ENCODE results near the gene BRI3.

Gene BRI3

DNA sequence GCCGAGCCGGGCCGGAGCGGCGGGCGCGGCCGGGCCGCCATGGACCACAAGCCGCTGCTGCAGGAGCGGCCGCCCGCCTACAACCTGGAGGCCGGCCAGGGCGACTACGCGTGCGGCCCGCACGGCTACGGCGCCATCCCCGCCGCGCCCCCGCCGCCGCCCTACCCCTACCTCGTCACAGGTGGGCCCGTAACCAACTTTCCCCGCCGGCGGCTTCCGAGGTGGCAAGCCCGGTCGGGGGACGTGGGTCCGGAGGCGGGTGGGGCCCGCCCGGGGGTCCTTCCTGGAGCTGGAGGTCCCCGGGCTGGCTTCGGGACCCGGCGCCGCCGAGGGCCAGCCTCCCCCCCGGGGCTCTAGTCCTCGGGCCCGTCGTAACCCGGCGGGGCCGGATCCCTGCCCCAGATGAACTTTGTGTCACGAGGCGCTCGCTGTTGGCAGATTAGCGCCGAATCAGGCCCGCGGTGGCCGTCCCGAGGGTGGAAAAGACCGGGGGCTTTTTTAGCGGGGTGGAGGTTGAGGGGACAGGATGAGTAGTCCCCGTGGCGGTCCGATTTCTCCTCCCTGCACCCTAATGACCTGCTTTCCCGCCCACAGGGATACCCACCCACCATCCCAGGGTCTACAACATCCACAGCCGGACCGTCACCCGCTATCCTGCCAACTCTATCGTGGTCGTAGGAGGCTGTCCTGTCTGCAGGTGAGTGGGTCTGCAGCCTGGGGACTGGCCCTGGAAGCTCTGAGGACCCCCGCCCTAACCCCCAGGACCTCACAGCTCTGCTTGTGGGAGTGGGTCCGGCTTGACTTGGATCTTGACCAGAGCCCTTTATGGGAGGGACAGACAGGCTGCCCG lies 496 bp downstream of the BRI3 start:
- peak overlapping the region; percentile 90 for H3K4me3 ChIP-seq (ENCODE audit: low read depth, low read length)
- in situ Hi-C loops (cut with HindIII; ENCODE audit: low sequenced_read_pairs): no loop called here
- TF ChIP-seq CTCF (IDR thresholded peaks at IDR 0.05; ENCODE audit: low read depth, low read length): no peak
- no peak for DNase-seq (ENCODE audit: low read depth, low spot score)

GRCh38 chr7:98282703-98283102 lies 1.2 kb downstream of the BRI3 start:
- no peak for TF ChIP-seq CTCF (IDR thresholded peaks at IDR 0.05; ENCODE audit: low read depth, low read length)
- DNase-seq (ENCODE audit: low read depth, low spot score): peak; percentile 20
- in situ Hi-C loops (cut with HindIII; ENCODE audit: low sequenced_read_pairs): no loop called here
- peak overlapping the region; percentile 90 for H3K4me3 ChIP-seq (ENCODE audit: low read depth, low read length)

DNA sequence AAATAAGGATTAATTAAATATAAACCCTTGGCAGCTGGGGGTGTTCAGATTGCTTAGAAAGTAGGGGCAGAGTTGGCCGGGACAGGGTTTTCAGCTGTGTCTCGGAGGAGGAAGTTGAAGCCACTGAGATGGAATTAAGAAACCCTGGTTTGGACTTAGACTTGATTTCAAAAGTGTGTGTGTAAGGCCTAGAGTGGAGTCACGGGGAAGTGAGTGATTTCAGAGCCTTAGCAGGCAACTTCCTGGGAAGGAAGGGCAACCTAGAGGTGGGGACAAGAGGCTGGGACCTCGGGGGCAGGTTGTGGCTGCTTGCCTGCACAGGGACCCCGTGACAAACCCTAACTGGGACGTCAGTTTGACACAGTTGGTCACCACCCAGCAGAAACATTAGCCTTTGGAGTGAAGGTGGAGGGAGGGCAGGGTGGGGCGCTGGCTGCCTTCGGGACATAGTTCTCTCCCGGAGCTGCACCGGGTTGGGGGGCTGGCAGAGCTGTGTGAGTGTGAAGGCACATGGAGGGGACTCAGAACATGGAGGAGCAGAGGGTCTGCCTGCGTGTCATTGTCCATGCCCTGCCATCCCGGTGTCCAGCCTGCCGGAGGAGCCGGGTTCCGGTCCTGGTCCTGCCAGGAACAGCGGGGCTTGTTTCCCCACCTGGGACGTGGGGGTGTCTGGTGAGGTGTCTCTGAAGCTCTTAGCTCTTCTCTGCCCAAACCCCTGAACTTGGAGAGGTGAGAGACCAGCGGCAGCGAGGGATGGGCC lies 1.8 kb downstream of the BRI3 start:
- no peak for TF ChIP-seq CTCF (IDR thresholded peaks at IDR 0.05; ENCODE audit: low read depth, low read length)
- peak; percentile 31 for DNase-seq (ENCODE audit: low read depth, low spot score)
- H3K4me3 ChIP-seq (ENCODE audit: low read depth, low read length): peak overlapping the region; percentile 90
- in situ Hi-C loops (cut with HindIII; ENCODE audit: low sequenced_read_pairs): no loop called here

DNA sequence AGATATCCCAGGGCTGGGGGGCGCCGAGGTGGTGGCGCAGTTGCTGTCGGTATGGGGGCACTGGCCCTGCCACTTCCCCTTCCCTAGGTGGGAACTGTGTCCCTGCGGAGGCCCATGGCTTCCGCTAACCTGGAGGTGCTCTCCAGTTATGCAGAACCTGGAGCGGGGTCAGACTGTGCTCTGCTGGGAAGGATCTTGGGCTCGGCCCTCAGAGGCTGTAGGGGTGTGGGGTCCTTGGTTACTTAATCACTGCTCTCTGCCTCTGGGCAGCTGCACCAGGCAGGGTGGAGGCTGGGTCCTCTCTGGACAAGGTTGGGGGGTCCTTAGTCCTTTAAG lies 2.4 kb downstream of the BRI3 start:
- peak overlapping the region; percentile 90 for H3K4me3 ChIP-seq (ENCODE audit: low read depth, low read length)
- TF ChIP-seq CTCF (IDR thresholded peaks at IDR 0.05; ENCODE audit: low read depth, low read length): no peak
- no peak for DNase-seq (ENCODE audit: low read depth, low spot score)
- in situ Hi-C loops (cut with HindIII; ENCODE audit: low sequenced_read_pairs): no loop called here

GRCh38 chr7:98284335-98285036 lies 3.0 kb downstream of the BRI3 start:
- in situ Hi-C loops (cut with HindIII; ENCODE audit: low sequenced_read_pairs): no loop called here
- DNase-seq (ENCODE audit: low read depth, low spot score): peak; percentile 42
- TF ChIP-seq CTCF (IDR thresholded peaks at IDR 0.05; ENCODE audit: low read depth, low read length): no peak
- peak overlapping the region; percentile 90 for H3K4me3 ChIP-seq (ENCODE audit: low read depth, low read length)

Data from astrocyte of the spinal cord (primary cell).